ENCODE measurements around the gene ARID1B.

- no peak for TF ChIP-seq CTCF (IDR thresholded peaks at IDR 0.05; ENCODE audit: borderline replicate concordance, extremely low read depth, low read length, poor library complexity, severe bottlenecking)
- no peak for TF ChIP-seq EZH2 (IDR thresholded peaks at IDR 0.05; ENCODE audit: borderline replicate concordance, low read depth, low read length, severe bottlenecking)
These were observed 129.3 kb downstream of the ARID1B start for GRCh38 chr6:156906451-156906850.

Measured in DND-41 (cell line).